ENCODE data around the gene RNF214. TPM values are rescaled to one million over a fixed set of nuclear protein-coding genes. Genes with fewer than 3 reads are reported as not detected.

RNF214 gene
- total and polyA plus RNA-seq, 2 of the 13 experiments (the other 11 are each of a cell fraction or from before 2014, with no cell fraction given), result 10.7 to 12.6 TPM

GRCh38 chr11:117327567-117328374 is 95.3 kb downstream of the RNF214 start, which contains the start of gene CEP164 (continued):
- TF ChIP-seq FUBP1 (CRISPR knock-in tag; IDR thresholded peaks at IDR 0.05; ENCODE audit: borderline replicate concordance), result no peak
- no peak for TF ChIP-seq ZNF552 (CRISPR knock-in tag; IDR thresholded peaks at IDR 0.05; ENCODE audit: borderline replicate concordance)
- no peak for TF ChIP-seq ZNF124 (CRISPR knock-in tag; IDR thresholded peaks at IDR 0.05)
- TF ChIP-seq FOXP1 (IDR thresholded peaks at IDR 0.05), result no peak
- TF ChIP-seq FOXP1 (CRISPR knock-in tag; IDR thresholded peaks at IDR 0.05), result 0 out of 2 replicates have a peak, but pooled peaks have one; percentile 8
- TF ChIP-seq ZBTB21 (CRISPR knock-in tag; IDR thresholded peaks at IDR 0.05), result no peak
- no peak for TF ChIP-seq KDM4B (CRISPR knock-in tag; IDR thresholded peaks at IDR 0.05)
- no peak for TF ChIP-seq ZNF30 (CRISPR knock-in tag; IDR thresholded peaks at IDR 0.05)
- no peak for TF ChIP-seq JUN (CRISPR knock-in tag; IDR thresholded peaks at IDR 0.05)
- no peak for TF ChIP-seq ZNF878 (CRISPR knock-in tag; IDR thresholded peaks at IDR 0.05)
- TF ChIP-seq ZNF17 (CRISPR knock-in tag; IDR thresholded peaks at IDR 0.05), result no peak
- TF ChIP-seq FOXJ3 (CRISPR knock-in tag; IDR thresholded peaks at IDR 0.05; ENCODE audit: borderline replicate concordance), result 0 out of 2 replicates have a peak, but pooled peaks have one; percentile 23
- no peak for TF ChIP-seq SIN3B (IDR thresholded peaks at IDR 0.05; ENCODE audit: low read length)
- no peak for TF ChIP-seq FLYWCH1 (CRISPR knock-in tag; IDR thresholded peaks at IDR 0.05)
- no peak; the same call in 1 of the 2 replicates for TF ChIP-seq RXRA (CRISPR knock-in tag; IDR thresholded peaks at IDR 0.05)
- TF ChIP-seq ZMYM4 (CRISPR knock-in tag; IDR thresholded peaks at IDR 0.05), result 0 out of 2 replicates have a peak, but pooled peaks have one; percentile 13
- no peak for TF ChIP-seq TGIF2 (CRISPR knock-in tag; IDR thresholded peaks at IDR 0.05)
- peak; percentile 99 for TF ChIP-seq RFXAP (CRISPR knock-in tag; IDR thresholded peaks at IDR 0.05; ENCODE audit: borderline replicate concordance)
- TF ChIP-seq ZC3H4 (CRISPR knock-in tag; IDR thresholded peaks at IDR 0.05; ENCODE audit: borderline replicate concordance), result no peak
- 0 out of 2 replicates have a peak, but pooled peaks have one; percentile 39 for TF ChIP-seq KAT7 (CRISPR knock-in tag; IDR thresholded peaks at IDR 0.05; ENCODE audit: borderline replicate concordance)
- no peak for TF ChIP-seq HNF4A (CRISPR knock-in tag; IDR thresholded peaks at IDR 0.05)
- TF ChIP-seq ZNF256 (CRISPR knock-in tag; conservative IDR thresholded peaks at IDR 0.05), result no peak
- no peak for TF ChIP-seq ZMYM2 (CRISPR knock-in tag; IDR thresholded peaks at IDR 0.05)
- no peak for TF ChIP-seq ZNF550 (CRISPR knock-in tag; IDR thresholded peaks at IDR 0.05; ENCODE audit: borderline replicate concordance)
- TF ChIP-seq ZNF615 (CRISPR knock-in tag; IDR thresholded peaks at IDR 0.05; ENCODE audit: borderline replicate concordance), result peak; percentile 70; the same call in 1 of the 2 replicates
- no peak for TF ChIP-seq ZNF704 (CRISPR knock-in tag; IDR thresholded peaks at IDR 0.05; ENCODE audit: borderline replicate concordance)
- TF ChIP-seq ETV6 (CRISPR knock-in tag; conservative IDR thresholded peaks at IDR 0.05), result no peak
- TF ChIP-seq ZC3H13 (CRISPR knock-in tag; IDR thresholded peaks at IDR 0.05), result 0 out of 2 replicates have a peak, but pooled peaks have one; percentile 37
- 0 out of 2 replicates have a peak, but pooled peaks have one; percentile 44 for TF ChIP-seq ZNF235 (CRISPR knock-in tag; IDR thresholded peaks at IDR 0.05; ENCODE audit: borderline replicate concordance)
- TF ChIP-seq ZNF432 (CRISPR knock-in tag; IDR thresholded peaks at IDR 0.05; ENCODE audit: borderline replicate concordance), result no peak
- no peak for TF ChIP-seq RORA (CRISPR knock-in tag; IDR thresholded peaks at IDR 0.05)

All from HepG2 (cell line).